AG08395 (cell line): ENCODE results near the gene OR4C11.

Experiments
- DNase-seq: peaks from one replicate; pipeline ENCODE4 v3.0.0; 2012; ENCODE audit warnings: mixed read lengths, low spot score

Gene OR4C11

GRCh38 chr11:55607545-55607944 is at the start of gene OR4C11:
TSS of gene OR4C11 (minus strand) at chr11:55607645. CDS start at chr11:55604373, 3,272 bp downstream.
- no peak for DNase-seq

- no peak for DNase-seq
Observed at GRCh38 chr11:55655096-55655495, 47.7 kb upstream of the OR4C11 start.

- no peak for DNase-seq
Observed at GRCh38 chr11:55652560-55652959, 45.1 kb upstream of the OR4C11 start.

GRCh38 chr11:55648027-55648426 is 40.6 kb upstream of the OR4C11 start, which contains the start of gene OR4S2:
TSS of gene OR4S2 (plus strand) at chr11:55648327. CDS start at chr11:55650904, 2,577 bp downstream.
- DNase-seq = no peak

- no peak for DNase-seq
Observed at GRCh38 chr11:55634813-55635212, 27.4 kb upstream of the OR4C11 start, which contains the start of gene OR4P4. TSS of gene OR4P4 (plus strand) at chr11:55635113.

GRCh38 chr11:55624531-55624930 is 17.1 kb upstream of the OR4C11 start:
- no peak for DNase-seq

GRCh38 chr11:55572548-55572947 is 34.9 kb downstream of the OR4C11 start:
- DNase-seq = no peak

- no peak for DNase-seq
Observed at GRCh38 chr11:55571828-55572227, 35.6 kb downstream of the OR4C11 start, which contains the start of gene OR4C16. TSS of gene OR4C16 (plus strand) at chr11:55572128. CDS start at chr11:55572128, 0 bp downstream.

- no peak for DNase-seq
Observed at GRCh38 chr11:55554169-55554568, 53.3 kb downstream of the OR4C11 start, which contains the start of gene OR4C15. TSS of gene OR4C15 (plus strand) at chr11:55554469. CDS start at chr11:55554469, 0 bp downstream.
